PFSK-1 (cell line): ENCODE data around the gene SYNRG.

Experiments
- FOXP2 ChIP-seq: optimal IDR thresholded peaks from 2 replicates; pipeline ENCODE3; 2011; ENCODE audit warnings: borderline replicate concordance, control low read depth, inconsistent platforms; ENCODE audit not compliant: insufficient read depth; ENCODE audit errors: extremely low read length, extremely low read depth
- POLR2AphosphoS5 ChIP-seq: IDR thresholded peaks from 2 replicates; pipeline ENCODE4 v1.6.1; 2012; ENCODE audit warnings: low read depth, mild to moderate bottlenecking, control low read depth, low read length, moderate library complexity
- SIN3A ChIP-seq: IDR thresholded peaks from 2 replicates; pipeline ENCODE4 v1.6.1; 2012; ENCODE audit warnings: mild to moderate bottlenecking, low read length, moderate library complexity, borderline replicate concordance; ENCODE audit not compliant: insufficient read depth
- TAF1 ChIP-seq: IDR thresholded peaks from 2 replicates; pipeline ENCODE4 v1.6.1; 2012; ENCODE audit warnings: low read length, control low read depth, borderline replicate concordance; ENCODE audit not compliant: insufficient read depth
- TF ChIP-seq, protein P1 (sequence below), 2 experiments: IDR thresholded peaks; 2 replicates each; pipeline versions ENCODE4 v1.6.1 to v1.8.0; 2011 to 2012; ENCODE audit warnings: low read depth in 2 of 2, low read length in 2 of 2, control low read depth in 1 of 2, inconsistent platforms in 1 of 2, mild to moderate bottlenecking in 1 of 2, moderate library complexity in 1 of 2; ENCODE audit not compliant: insufficient read depth in 1 of 2

Gene SYNRG

DNA sequence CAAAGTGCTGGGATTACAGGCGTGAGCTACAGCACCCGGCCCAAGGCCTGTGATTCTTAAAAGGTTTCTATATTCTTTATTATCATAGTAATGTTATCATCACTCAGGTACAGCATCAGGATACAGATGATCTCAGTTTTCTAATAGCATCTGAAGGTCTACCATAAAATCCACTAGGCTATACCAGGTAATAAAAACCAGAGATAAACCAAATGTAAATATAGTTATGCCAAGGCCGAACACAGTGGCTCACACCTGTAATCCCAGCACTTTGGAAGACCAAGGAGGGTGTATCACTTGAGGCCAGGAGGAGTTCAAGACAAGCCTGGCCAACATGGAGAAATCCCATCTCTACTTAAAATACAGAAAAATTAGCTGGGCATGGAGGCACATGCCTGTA, 53.8 kb downstream of the SYNRG start:
- TF ChIP-seq, protein P1, sequence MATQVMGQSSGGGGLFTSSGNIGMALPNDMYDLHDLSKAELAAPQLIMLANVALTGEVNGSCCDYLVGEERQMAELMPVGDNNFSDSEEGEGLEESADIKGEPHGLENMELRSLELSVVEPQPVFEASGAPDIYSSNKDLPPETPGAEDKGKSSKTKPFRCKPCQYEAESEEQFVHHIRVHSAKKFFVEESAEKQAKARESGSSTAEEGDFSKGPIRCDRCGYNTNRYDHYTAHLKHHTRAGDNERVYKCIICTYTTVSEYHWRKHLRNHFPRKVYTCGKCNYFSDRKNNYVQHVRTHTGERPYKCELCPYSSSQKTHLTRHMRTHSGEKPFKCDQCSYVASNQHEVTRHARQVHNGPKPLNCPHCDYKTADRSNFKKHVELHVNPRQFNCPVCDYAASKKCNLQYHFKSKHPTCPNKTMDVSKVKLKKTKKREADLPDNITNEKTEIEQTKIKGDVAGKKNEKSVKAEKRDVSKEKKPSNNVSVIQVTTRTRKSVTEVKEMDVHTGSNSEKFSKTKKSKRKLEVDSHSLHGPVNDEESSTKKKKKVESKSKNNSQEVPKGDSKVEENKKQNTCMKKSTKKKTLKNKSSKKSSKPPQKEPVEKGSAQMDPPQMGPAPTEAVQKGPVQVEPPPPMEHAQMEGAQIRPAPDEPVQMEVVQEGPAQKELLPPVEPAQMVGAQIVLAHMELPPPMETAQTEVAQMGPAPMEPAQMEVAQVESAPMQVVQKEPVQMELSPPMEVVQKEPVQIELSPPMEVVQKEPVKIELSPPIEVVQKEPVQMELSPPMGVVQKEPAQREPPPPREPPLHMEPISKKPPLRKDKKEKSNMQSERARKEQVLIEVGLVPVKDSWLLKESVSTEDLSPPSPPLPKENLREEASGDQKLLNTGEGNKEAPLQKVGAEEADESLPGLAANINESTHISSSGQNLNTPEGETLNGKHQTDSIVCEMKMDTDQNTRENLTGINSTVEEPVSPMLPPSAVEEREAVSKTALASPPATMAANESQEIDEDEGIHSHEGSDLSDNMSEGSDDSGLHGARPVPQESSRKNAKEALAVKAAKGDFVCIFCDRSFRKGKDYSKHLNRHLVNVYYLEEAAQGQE (IDR thresholded peaks at IDR 0.05; ENCODE audit: insufficient read depth in 1 of 2, low read depth in 2 of 2, low read length in 2 of 2): no peak
- TF ChIP-seq FOXP2: no peak
- TF ChIP-seq POLR2AphosphoS5: no peak
- no peak for TF ChIP-seq TAF1
- no peak for TF ChIP-seq SIN3A

DNA sequence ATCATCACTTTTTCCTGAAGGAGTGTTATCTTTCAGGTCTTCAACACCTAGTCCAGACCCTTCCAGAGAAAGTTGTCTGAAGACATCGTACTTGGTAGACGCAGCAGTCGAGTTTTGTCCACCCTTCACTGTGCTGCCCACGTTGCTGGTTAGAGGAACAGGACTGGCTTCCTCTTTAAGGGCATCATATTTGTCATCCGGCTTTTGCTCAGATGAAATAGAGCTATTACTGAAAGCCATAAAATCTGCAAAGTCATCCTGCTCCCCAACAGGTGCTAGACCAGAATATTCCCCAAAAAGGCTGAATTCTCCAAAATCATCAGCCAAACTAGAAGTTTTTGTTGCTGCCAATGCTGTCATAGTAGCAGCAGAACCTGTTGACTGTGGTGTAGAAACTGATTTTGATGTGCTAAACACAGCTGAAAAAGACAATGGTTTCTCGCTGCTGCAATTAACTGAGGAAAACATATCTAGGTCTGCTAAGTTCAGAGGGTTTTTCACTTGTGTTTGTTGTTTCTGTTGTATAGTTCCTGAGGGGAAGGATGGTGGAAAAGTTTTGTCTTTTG, 55.7 kb downstream of the SYNRG start:
- no peak for TF ChIP-seq FOXP2

DNA sequence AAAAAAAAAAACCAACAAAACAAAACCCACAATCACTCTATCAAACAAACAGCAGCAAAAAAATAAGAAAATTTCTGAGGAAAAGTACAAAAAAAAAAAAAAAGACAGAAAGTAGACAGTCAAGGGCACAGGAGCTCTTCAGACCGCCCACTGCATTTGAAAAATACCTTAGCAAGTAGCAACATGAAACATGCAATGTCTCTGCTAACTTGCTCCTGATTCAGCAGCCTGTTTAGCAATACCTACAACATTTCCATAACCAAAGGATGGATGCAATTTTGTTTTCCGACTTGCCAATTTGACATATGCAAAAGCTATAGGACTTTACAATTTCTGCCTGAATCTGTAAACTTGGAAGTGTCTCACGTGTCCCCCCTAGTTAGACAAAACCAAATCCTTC, 57.4 kb downstream of the SYNRG start:
- TF ChIP-seq POLR2AphosphoS5 (no peak), TAF1 (no peak), FOXP2 (no peak), SIN3A (no peak)
- TF ChIP-seq, protein P1 (IDR thresholded peaks at IDR 0.05; ENCODE audit: insufficient read depth in 1 of 2, low read depth in 2 of 2, low read length in 2 of 2): no peak

DNA sequence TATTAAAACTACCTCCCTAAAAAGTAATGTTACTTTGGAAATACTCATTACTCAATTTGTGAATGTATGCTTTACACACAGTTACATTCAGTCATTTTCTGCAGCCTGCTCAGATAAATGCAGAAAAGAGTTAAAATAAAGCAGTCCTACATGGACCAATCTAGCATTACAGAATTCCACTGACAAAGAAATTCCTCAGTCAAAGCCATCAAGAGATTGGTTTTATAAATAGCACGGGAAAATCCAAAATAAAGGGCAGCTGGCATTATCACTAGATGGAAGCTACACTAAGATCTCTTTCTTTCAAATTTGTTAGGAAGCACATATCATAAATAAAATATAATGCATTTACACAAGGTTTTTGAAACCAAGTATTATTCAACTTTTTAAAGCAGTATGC, 61.2 kb downstream of the SYNRG start:
- TF ChIP-seq POLR2AphosphoS5 (no peak), SIN3A (no peak), TAF1 (no peak), FOXP2 (no peak)
- TF ChIP-seq, protein P1 (IDR thresholded peaks at IDR 0.05; ENCODE audit: insufficient read depth in 1 of 2, low read depth in 2 of 2, low read length in 2 of 2): no peak

DNA sequence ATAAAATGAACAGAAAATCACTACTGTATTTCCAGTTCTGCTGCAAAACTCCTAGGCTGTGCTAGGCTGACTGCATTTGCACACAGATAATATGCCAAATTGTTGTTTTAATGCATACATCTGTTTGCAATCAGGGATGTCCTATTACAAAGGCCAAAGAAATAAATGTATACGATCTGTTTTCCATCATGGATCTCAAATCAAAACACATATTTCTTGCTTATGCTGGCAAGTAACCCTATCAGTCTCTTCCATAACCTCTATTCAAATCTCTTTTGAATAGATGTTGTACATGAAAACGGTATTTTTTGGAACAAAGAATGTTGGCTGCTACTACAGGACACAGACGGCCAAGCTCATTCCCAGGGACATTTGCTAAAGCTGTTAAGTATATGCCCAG, 62.9 kb downstream of the SYNRG start:
- TF ChIP-seq TAF1 (no peak), FOXP2 (no peak), SIN3A (no peak), POLR2AphosphoS5 (no peak)
- TF ChIP-seq, protein P1 (IDR thresholded peaks at IDR 0.05; ENCODE audit: insufficient read depth in 1 of 2, low read depth in 2 of 2, low read length in 2 of 2): no peak
